ENCODE data around the gene SCD5. TPM values are rescaled to one million over a fixed set of nuclear protein-coding genes. Genes with fewer than 3 reads are reported as not detected.

SCD5 gene
- total and polyA plus RNA-seq, 2 of the 8 experiments (the other 6 are each of a cell fraction or from before 2014, with no cell fraction given): 0.92 to 1.2 TPM

GRCh38 chr4:82692101-82692780 is 106.4 kb downstream of the SCD5 start:
- WGBS, 2 experiments (ENCODE audit: extremely low coverage in 1 of 2, insufficient coverage in 1 of 2, insufficient read length in 1 of 2, insufficient replicate concordance in 2 of 2, low coverage in 1 of 2, low lambda C conversion rate in 2 of 2, missing lambda C conversion rate in 1 of 2): 91% methylated on average over 18 of the region's 18 CpGs; no CpG with 5 or more reads in 1 of the 2 experiments
- FAIRE-seq (no peak), DNase-seq (ENCODE audit: low read depth in 1 of 2, low spot score in 2 of 2) (peak in 1 of 2 experiments; percentile 28)
- H3K79me1 ChIP-seq (ENCODE audit: low read depth, low read length): no peaks in the 10 kb centered on the region
- H3K9ac ChIP-seq (replicated peaks in 1 of 4; ENCODE audit: extremely low read depth in 1 of 4, low read depth in 3 of 4, low read length in 3 of 4): no peak overlapping the region; a peak in 2 of 7 replicates
- no peaks in the 10 kb centered on the region for H4K20me1 ChIP-seq (replicated peaks in 1 of 2; ENCODE audit: control insufficient read depth in 1 of 2, insufficient read depth in 2 of 2, low read length in 2 of 2)
- H3K4me3 ChIP-seq (ENCODE audit: extremely low read depth in 1 of 4, insufficient read depth in 2 of 4, low read depth in 3 of 4, low read length in 4 of 4): no peak overlapping the region
- H2BK12ac ChIP-seq (ENCODE audit: low read depth, low read length): no peak overlapping the region
- no peaks in the 10 kb centered on the region for H3K36me3 ChIP-seq (ENCODE audit: control insufficient read depth in 2 of 4, insufficient read depth in 4 of 4, low read length in 3 of 4)
- TF ChIP-seq EGR1 (IDR thresholded peaks at IDR 0.05; ENCODE audit: borderline replicate concordance, low read depth, low read length) (no peak), JUND (IDR thresholded peaks at IDR 0.05; ENCODE audit: low read length) (no peak), CEBPB (IDR thresholded peaks at IDR 0.05; ENCODE audit: low read depth, low read length) (no peak), KDM4A (IDR thresholded peaks at IDR 0.05; ENCODE audit: low read depth, low read length, severe bottlenecking) (no peak), KDM1A (IDR thresholded peaks at IDR 0.05; ENCODE audit: borderline replicate concordance, low read length) (no peak), NANOG (IDR thresholded peaks at IDR 0.05; ENCODE audit: insufficient read depth, low read depth, low read length, poor library complexity, severe bottlenecking) (no peak), FOSL1 (IDR thresholded peaks at IDR 0.05; ENCODE audit: insufficient read depth, low read depth, low read length) (no peak), CTCF (IDR thresholded peaks at IDR 0.05; ENCODE audit: control extremely low read depth in 1 of 3, insufficient read depth in 1 of 3, low read depth in 1 of 3, low read length in 3 of 3) (no peak), CREB1 (IDR thresholded peaks at IDR 0.05) (no peak)
- H2BK5ac ChIP-seq (ENCODE audit: low read depth, low read length): no peak overlapping the region
- no peak overlapping the region for H3K4ac ChIP-seq (replicated peaks; ENCODE audit: insufficient read length, low read depth, low read length)
- H2BK15ac ChIP-seq (ENCODE audit: low read length): no peak overlapping the region
- H2AFZ ChIP-seq (ENCODE audit: low read length): no peak overlapping the region
- H3K23ac ChIP-seq (ENCODE audit: insufficient read length): no peak overlapping the region
- no peaks in the 10 kb centered on the region for H3K23me2 ChIP-seq (ENCODE audit: low read depth, low read length)
- peaks cover 0 to 1% (median 0%) of the 10 kb centered on the region in 4 experiments; a peak in 1 of 7 replicates for H3K27me3 ChIP-seq (replicated peaks in 1 of 4; ENCODE audit: control insufficient read depth in 3 of 4, extremely low read depth in 1 of 4, insufficient read depth in 3 of 4, low read length in 3 of 4)
- no peak overlapping the region for H2AK5ac ChIP-seq (ENCODE audit: low read depth, low read length)
- no peak overlapping the region for H4K8ac ChIP-seq (ENCODE audit: extremely low read depth, insufficient read depth, low read length)
- H3K56ac ChIP-seq (replicated peaks; ENCODE audit: insufficient read length, low read depth, low read length): no peak overlapping the region
- H3K4me1 ChIP-seq (replicated peaks in 1 of 4; ENCODE audit: control insufficient read depth in 3 of 4, insufficient read depth in 4 of 4, low read length in 3 of 4): peaks cover 0 to 2% (median under 1%) of the 10 kb centered on the region in 4 experiments; a peak in 1 of 7 replicates
- no peaks in the 10 kb centered on the region for H3K79me2 ChIP-seq (ENCODE audit: control insufficient read depth in 1 of 2, insufficient read depth in 2 of 2, low read length in 2 of 2)
- H3K27ac ChIP-seq (ENCODE audit: low read depth, low read length): no peak overlapping the region
- no peak overlapping the region for H4K91ac ChIP-seq (replicated peaks; ENCODE audit: insufficient read length, low read length)
- ChIA-PET POLR2A (ENCODE audit: partially characterized antibody) (interaction anchor here (0.8 to 1.5 kb wide), 2 partner anchors 10 to 227 kb away, joined by 3 read pairs; no protein-coding TSS in a partner anchor), CTCF (ENCODE audit: partially characterized antibody) (interaction anchor here (0.8 to 1.3 kb wide), 3 partner anchors 9 to 113 kb away, joined by 3 to 7 read pairs (median 3); no protein-coding TSS in a partner anchor)
- no peak overlapping the region for H3K18ac ChIP-seq (ENCODE audit: extremely low read depth, low read length)
- no peaks in the 10 kb centered on the region for H3K9me3 ChIP-seq (ENCODE audit: insufficient read depth in 2 of 2, low read depth in 1 of 2, low read length in 1 of 2)
- H3K14ac ChIP-seq (ENCODE audit: insufficient read length): no peak overlapping the region
- H2BK120ac ChIP-seq (replicated peaks; ENCODE audit: low read depth, low read length): no peak overlapping the region
- H3K4me2 ChIP-seq (ENCODE audit: insufficient read depth in 1 of 2, low read depth in 2 of 2, low read length in 2 of 2): no peak overlapping the region
- no peak overlapping the region for H2BK20ac ChIP-seq (ENCODE audit: low read length)
- H4K5ac ChIP-seq (ENCODE audit: insufficient read length, low read depth, low read length): no peak overlapping the region
